Measurements from ENCODE around the gene RNASE8. TPM values are rescaled to one million over a fixed set of nuclear protein-coding genes. Genes with fewer than 3 reads are reported as not detected.
A peak's percentile ranks its signal among the peaks of the same experiment; 100 is the strongest.
"Not testable (repeated sequence)": the region's sequence is repeated elsewhere in the genome, so short reads cannot be mapped to it uniquely, and the experiment has no call there.

Gene RNASE8
- not detected for total RNA-seq
- long read RNA-seq = 0 reads

GRCh38 chr14:21057803-21058675 lies at the start of gene RNASE8:
Gene RNASE8, plus strand, starts transcription at chr14:21057822. Its CDS starts 71 bp downstream, at chr14:21057893.
- ATAC-seq = peak; percentile 24
- DNase-seq = no peak
- intact Hi-C loops (cut with micrococcal nuclease) = no loop called here

GRCh38 chr14:21009721-21010120 lies 47.9 kb upstream of the RNASE8 start:
- not testable (repeated sequence) for ATAC-seq, DNase-seq
- intact Hi-C loops (cut with micrococcal nuclease) = loop anchor here (10.0 kb wide), 1 partner anchor 65 kb away; the partner anchor contains the start of gene ARHGEF40

- DNase-seq = no peak
- intact Hi-C loops (cut with micrococcal nuclease) = loop anchor here (10.0 kb wide), 1 partner anchor 64 kb away; the partner anchor contains the start of gene ARHGEF40
- no peak for ATAC-seq
These were observed 46.5 kb upstream of the RNASE8 start for GRCh38 chr14:21011136-21011535.

GRCh38 chr14:21014761-21015190 lies 42.8 kb upstream of the RNASE8 start:
- DNase-seq (peak; percentile 77), ATAC-seq (peak; percentile 82)
- intact Hi-C loops (cut with micrococcal nuclease) = loop anchor here (2.0 to 10.0 kb wide), 2 partner anchors 26 to 60 kb away; partner anchors contain the start of gene ARHGEF40

- ATAC-seq = peak; percentile 39
- DNase-seq = no peak
- intact Hi-C loops (cut with micrococcal nuclease) = loop anchor here (2.0 to 10.0 kb wide), 2 partner anchors 25 to 59 kb away; partner anchors contain the start of gene ARHGEF40
These were observed 42.3 kb upstream of the RNASE8 start for GRCh38 chr14:21015312-21015711.

- intact Hi-C loops (cut with micrococcal nuclease) = loop anchor here (10.0 kb wide), 1 partner anchor 58 kb away; the partner anchor contains the start of gene ARHGEF40
- DNase-seq (no peak), ATAC-seq (no peak)
These were observed 41.0 kb upstream of the RNASE8 start for GRCh38 chr14:21016413-21017190.

- DNase-seq = no peak
- ATAC-seq = no peak
- intact Hi-C loops (cut with micrococcal nuclease) = loop anchor here (10.0 kb wide), 1 partner anchor 57 kb away; the partner anchor contains the start of gene ARHGEF40
These were observed 39.9 kb upstream of the RNASE8 start for GRCh38 chr14:21017528-21018245.

GRCh38 chr14:21018286-21018685 lies 39.3 kb upstream of the RNASE8 start:
- ATAC-seq (no peak), DNase-seq (no peak)
- intact Hi-C loops (cut with micrococcal nuclease) = loop anchor here (10.0 kb wide), 1 partner anchor 57 kb away; the partner anchor contains the start of gene ARHGEF40

- DNase-seq (no peak), ATAC-seq (no peak)
- intact Hi-C loops (cut with micrococcal nuclease) = loop anchor here (10.0 kb wide), 1 partner anchor 56 kb away; the partner anchor contains the start of gene ARHGEF40
These were observed 38.8 kb upstream of the RNASE8 start for GRCh38 chr14:21018781-21019180.

- no peak for DNase-seq
- ATAC-seq = no peak
- intact Hi-C loops (cut with micrococcal nuclease) = loop anchor here (10.0 kb wide), 1 partner anchor 55 kb away; the partner anchor contains the start of gene ARHGEF40
These were observed 38.3 kb upstream of the RNASE8 start for GRCh38 chr14:21019366-21019765.

GRCh38 chr14:21020977-21021545 lies 36.6 kb upstream of the RNASE8 start:
- DNase-seq (no peak), ATAC-seq (no peak)
- intact Hi-C loops (cut with micrococcal nuclease) = no loop called here

- intact Hi-C loops (cut with micrococcal nuclease) = no loop called here
- ATAC-seq = no peak
- DNase-seq = no peak
These were observed 34.9 kb upstream of the RNASE8 start for GRCh38 chr14:21022686-21023085.

GRCh38 chr14:21023174-21023573 lies 34.4 kb upstream of the RNASE8 start:
- ATAC-seq = no peak

GRCh38 chr14:21023817-21024584 lies 33.6 kb upstream of the RNASE8 start:
- ATAC-seq (peak; percentile 15), DNase-seq (peak; percentile 40)
- intact Hi-C loops (cut with micrococcal nuclease) = no loop called here

More at GRCh38 chr14:21023174-21023573, 34.4 kb upstream of the RNASE8 start:
- intact Hi-C loops (cut with micrococcal nuclease) = no loop called here
- DNase-seq = peak; percentile 57

GRCh38 chr14:21024585-21025370 lies 32.8 kb upstream of the RNASE8 start, which contains the start of gene NDRG2:
Gene NDRG2, minus strand, starts transcription at chr14:21025061. Its CDS starts 1,746 bp downstream, at chr14:21023315.
- DNase-seq (peak; percentile 94), ATAC-seq (peak; percentile 88)
- intact Hi-C loops (cut with micrococcal nuclease) = no loop called here

GRCh38 chr14:21025371-21026273 lies 32.0 kb upstream of the RNASE8 start:
- ATAC-seq (peak; percentile 76), DNase-seq (peak; percentile 93)
- intact Hi-C loops (cut with micrococcal nuclease) = no loop called here

Measured in left ventricle myocardium superior (tissue), 1 donor.